Measurements from ENCODE around the gene TRABD2B.

TRABD2B gene

DNA sequence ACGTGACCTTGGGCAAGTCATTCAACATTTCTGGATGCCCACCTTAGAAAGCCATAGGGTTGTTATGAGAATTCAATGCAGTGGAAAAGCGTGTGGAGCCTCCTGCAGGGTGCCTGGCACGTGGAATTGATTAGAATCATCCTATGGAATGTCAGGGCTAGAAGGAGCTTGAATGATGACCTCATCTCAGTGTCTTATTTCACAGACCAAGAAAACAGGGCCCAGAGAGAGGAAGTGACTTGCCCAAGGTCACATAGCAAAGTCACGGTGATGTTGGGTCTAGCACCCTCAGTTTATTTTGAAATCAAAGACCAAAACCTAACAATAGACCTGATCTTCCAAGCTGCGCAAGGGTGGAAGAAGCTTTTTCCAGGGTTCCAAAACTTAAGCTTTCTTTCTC is 6.0 kb downstream of the TRABD2B start:
- DNase-seq, result no peak

- no peak for DNase-seq
Measured at GRCh38 chr1:47990286-47990685, 6.9 kb downstream of the TRABD2B start.

DNA sequence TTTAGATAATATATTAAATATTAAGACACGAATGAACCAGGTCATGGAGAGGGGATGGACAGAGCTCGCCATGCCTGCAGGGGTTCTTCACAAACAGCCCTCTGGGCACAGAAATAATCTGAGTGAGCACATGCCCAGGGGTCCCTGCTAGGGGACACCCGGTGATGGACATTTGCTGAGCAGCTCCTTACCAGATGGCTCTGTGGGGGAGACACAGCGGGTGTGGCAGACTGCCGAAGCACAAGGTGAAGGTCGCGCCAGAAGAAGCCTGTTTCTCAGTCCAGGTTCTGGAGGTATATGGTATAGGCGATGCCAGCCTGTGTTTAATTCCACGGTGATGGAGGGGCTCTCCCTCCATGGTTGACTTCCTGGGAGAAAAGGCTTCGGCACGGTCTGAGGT is 9.6 kb downstream of the TRABD2B start:
- no peak for DNase-seq

GRCh38 chr1:47986761-47987200 is 10.4 kb downstream of the TRABD2B start:
- no peak for DNase-seq

DNA sequence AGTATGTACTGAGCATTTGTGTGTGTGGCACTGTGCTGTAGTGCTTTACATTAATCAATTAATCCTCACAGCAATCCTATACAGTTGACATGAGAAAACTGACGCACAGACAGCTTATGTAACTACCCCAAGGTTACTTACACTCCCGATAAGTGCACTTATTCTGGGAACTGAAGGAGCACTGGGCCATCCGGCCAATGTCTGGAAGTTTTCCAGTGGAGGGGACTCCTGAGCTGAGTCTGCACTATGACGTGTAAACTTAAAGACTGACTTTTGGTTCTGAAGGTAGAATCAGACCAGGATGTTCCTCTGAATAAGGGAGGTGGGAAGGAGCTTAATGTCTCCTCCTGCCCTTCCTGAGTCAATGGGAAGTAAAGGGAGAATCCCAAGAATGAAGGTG is 12.2 kb downstream of the TRABD2B start:
- no peak for DNase-seq

DNA sequence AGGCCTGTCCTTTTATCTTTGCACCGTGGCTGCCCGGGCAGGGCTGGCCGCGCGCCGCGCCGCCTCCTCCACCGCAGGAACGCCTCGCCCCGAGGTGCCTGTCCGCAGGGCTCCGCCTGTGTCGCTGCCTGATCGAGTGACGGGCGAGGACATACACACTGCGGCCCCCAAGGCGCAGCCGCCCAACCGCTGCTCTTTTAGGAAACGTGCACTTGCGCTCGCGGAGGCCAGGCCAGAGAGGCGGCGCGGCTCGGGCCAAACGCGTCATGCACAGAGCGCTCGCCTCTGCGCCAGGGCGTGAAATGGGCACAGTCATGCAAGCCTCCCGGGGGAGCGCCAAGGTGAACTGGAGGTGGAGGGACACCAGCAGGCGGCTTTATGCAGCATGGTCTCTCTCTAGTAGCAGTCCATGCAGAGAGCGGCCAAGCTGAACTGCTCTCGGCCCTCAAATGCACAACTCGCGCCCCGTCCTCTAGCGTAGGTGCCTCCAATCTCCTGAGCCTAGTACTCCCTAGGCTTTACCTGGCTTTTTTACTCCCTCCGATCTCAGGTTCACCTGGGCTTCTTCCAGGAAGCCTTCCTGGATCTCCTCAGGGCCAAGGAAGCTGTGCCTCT is 12.9 kb downstream of the TRABD2B start:
- no peak for DNase-seq

GRCh38 chr1:47983691-47984090 is 13.5 kb downstream of the TRABD2B start:
- DNase-seq, result no peak

- no peak for DNase-seq
Measured at GRCh38 chr1:47981667-47982350, 15.4 kb downstream of the TRABD2B start.

DNA sequence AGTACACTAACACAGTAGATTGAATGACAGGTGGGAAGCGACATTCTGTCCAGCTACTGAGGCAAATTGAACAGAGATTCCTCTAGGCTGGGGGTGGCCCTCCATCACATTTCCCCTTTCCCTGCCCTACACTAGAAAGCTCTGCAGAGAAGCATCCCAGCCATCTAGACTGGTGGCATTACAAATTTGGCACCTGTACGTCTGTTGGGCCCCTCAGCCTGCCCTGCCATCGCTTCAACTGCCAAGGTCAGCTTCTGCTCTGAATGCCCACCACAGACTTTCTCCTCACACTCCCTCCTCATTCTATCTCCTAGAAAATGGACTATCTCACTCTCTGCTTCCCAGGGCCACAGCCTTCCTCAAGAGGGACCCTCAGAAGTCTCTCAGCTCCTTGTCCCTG is 16.7 kb downstream of the TRABD2B start:
- no peak for DNase-seq

- DNase-seq, result no peak
Measured at GRCh38 chr1:47979724-47980123, 17.5 kb downstream of the TRABD2B start.

GRCh38 chr1:47978486-47978885 is 18.7 kb downstream of the TRABD2B start:
- no peak for DNase-seq

DNA sequence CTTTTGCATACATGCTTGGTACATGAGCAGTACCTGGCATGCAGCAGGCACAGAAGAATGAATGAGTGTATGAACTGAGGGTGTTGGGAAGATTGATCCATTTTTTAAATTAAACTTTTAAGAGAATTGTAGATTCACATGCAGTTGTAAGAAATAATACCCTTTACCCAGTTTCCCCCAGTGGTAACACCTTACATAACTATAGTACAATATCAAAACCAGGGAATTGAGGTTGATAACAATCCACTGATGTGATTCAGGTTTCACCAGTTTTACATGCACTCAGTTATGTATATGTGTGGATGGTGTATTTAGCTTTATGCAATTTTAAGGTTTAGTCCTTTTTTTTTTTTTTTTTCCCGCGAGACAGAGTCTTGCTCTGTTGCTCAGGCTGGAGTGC is 20.5 kb downstream of the TRABD2B start:
- no peak for DNase-seq

DNA sequence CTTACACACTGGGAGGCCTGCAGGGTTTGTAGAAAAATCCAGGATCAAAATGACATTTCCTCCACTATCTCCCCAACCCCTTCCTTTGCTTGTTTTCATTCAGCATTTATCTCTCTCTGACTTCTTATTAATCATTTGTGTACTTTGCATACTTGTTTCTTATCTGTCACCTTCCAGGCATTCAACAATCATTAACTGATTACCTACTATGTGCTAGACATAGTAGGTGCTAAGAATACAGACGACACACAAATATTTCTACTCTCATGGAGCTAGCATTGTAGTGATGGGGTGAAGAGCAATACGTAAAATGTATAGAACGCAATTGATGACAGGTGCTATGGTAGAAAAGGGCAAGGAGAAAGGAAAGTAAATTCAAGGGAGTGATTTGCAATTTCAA is 20.9 kb downstream of the TRABD2B start:
- DNase-seq, result no peak

DNA sequence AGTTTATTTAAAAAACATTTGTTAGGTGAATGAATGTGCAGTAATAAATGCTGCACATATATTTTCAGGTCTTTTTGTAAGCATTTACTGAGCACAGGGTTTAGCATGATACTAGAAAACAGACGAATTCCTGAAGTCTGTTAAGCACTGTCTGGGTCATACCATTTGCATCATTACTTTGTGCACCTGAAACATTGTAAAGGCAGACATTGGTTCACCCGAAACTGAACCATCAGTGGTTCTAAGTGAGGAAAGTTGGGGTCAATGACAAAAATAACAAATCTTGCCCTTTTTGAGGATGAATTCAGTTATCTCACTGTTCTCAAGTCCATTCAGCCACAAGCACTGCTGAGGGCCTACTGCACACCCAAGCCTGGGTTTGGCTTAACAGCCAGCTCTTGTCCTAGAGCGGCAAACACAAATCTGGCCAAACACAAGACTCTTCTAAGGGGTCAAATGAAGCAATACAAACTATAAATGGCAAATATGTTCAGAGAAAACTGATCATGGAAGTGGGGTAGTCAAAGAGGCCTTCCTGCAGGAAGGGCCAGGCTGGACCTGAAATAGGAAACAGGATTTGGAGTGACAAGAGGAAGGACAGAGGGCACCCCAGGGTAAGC is 21.8 kb downstream of the TRABD2B start:
- no peak for DNase-seq

DNA sequence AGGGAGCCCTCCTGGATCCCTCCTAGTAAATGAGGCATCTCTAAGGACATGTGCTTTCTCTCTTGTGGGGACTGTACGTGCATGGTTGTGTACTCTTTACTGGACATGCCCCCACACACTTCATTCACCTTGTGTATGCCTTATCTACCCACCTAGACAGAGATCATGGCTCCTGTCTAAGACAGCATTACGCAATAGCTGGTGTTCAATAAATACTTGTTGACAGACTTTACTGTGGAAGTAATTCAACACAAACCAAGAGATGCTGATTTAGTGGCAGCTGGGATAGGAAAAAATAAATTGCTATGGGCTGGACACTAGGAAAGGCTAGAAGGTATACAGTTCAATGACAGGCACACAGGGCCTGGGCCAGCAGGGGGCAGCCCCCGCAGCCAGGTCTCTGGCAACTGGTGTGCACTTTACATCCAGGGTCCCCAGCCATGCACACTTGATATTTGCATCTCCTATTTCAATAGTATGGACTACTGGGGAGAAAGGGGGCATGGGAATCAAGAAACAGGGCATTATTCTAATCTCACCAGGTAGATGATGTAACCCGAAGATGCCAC is 24.2 kb downstream of the TRABD2B start:
- DNase-seq, result no peak

DNA sequence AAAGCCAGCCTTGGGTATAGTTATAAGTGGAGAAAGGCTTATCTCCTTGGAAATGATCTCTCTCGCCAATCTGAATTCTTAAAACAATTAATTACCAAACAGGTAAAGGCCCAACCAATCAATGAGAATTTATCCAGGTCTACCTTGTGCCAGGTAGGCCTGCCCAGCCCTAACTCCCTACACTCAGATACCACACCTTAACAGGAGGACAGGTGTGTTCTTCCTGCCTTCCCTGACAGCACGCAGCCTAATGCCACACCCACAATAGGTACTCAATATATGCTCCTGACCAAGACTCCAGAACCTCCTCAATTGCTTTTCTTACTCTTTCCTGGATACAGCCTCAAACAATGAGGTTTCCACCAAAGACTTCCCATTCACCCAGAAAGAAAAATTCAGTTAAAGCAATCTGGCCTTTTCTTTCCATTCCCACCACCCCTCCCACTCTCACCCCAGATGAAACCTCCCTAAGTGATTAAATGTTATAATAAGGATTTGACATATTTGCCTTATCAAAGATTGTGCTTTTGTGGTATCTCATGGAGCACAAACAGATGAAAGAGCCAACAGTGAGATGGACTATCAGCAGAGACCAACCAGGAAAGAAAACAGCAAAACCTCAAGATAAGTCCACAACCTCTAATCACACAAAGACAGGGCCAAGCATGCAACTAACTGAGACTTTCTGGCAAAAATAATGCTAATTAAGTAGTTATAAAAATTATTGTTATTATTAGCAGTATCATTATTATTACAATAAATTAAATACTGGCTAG is 25.6 kb downstream of the TRABD2B start:
- no peak for DNase-seq

GRCh38 chr1:47970882-47971281 is 26.3 kb downstream of the TRABD2B start:
- DNase-seq, result no peak

- no peak for DNase-seq
Measured at GRCh38 chr1:47969478-47969877, 27.7 kb downstream of the TRABD2B start.

DNA sequence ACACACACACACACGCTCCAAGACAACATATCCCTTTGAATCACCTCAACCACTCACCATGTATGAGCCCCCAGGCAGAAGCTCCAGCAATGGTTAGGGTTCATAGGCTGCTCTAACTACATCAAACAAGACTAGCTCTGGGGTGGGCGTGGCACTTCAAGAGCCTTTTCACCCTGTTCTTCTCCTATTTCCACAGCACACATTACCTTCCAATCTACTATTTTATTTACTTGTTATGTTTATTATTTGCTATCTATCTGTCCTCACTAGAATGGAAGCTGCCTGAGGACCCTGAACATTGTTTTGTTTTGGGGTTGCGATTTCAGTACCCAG is 28.7 kb downstream of the TRABD2B start:
- no peak for DNase-seq

DNA sequence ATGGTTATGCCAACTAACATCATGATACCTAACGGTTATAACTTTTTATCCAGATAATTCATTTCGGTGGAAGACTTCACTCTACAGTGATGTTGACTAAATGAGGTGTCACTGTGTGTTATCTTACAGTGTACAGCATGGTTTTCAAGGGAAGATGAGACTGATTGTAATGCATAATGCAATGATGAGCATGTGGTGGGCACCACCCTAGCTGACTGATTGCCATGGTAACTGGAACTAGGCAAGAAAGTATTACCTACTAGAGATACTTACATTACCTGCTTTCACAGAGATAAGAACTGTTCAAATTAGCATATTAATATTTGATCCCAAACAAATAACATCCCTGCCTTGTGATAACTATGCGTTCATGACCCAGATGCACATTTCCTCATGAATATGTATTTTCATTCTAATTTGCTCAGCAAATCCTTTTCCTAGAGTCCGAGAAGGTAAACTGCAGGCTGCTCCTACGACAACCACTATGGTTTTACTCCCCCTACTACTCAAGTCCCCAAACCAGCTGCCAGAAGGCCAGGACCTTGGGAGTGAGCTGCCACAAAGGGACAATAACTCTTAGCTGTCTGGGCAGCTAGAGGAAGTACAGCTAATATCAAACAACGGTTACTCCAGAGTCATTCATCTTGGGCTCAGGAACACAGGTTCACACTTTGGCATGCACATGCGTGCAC is 29.2 kb downstream of the TRABD2B start:
- DNase-seq, result no peak

DNA sequence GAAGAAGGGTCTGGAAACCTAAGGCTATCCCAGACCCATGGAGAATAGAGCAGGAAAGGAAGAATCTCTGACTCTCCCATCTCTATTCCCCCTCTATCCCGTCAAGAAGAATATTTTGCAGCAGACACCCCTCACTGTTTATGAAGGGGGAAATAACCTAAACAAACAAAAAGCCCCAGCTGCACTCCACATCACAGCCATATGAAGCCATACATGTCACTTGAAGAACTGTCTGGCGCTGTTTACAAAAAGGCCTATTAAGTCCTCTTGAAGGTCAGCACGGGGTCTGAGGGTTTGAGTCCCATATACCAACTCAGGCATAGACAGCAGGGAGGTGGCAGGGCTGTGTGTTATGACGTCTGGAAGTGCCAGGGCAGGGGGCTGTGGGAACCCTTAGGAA is 31.4 kb downstream of the TRABD2B start:
- no peak for DNase-seq

DNA sequence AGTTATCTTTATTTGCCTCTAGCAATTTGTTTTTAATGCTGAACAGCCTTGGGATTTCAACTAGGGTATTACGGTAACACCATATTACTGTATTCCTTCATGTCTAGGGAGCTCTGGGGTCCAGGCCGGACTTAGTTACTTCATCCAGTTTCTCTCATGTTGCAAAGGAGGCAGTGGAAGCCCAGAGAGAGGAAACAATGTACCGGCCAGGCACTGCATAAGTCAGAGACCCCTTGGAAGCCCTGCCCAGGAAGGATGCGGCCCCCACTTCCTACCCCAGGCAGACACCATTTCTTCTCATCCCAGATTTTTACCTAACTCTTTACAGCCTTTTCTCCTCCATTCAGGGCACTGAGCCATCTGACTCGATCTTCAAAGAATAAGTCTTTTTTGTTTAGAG is 32.5 kb downstream of the TRABD2B start:
- DNase-seq, result no peak
